Muscle of leg (tissue), 11 donors: ENCODE results near the gene GRAMD1C. TPM values are rescaled to one million over a fixed set of nuclear protein-coding genes. Genes with fewer than 3 reads are reported as not detected.

Experiments
- DNase-seq: peaks from one replicate; pipeline ENCODE4 v3.0.0; 2013
- H3K27ac ChIP-seq: one replicate; pipeline ENCODE4 v1.5.1; 2013; ENCODE audit warnings: mild to moderate bottlenecking, low read length, control low read depth
- H3K27me3 ChIP-seq: one replicate; pipeline ENCODE4 v1.6.1; 2013; ENCODE audit warnings: low read length; ENCODE audit not compliant: control insufficient read depth, insufficient read depth
- H3K36me3 ChIP-seq: one replicate; pipeline ENCODE4 v1.6.1; 2013; ENCODE audit warnings: low read length; ENCODE audit not compliant: control insufficient read depth, insufficient read depth
- H3K4me1 ChIP-seq: one replicate; pipeline ENCODE4 v1.6.1; 2013; ENCODE audit warnings: low read length; ENCODE audit not compliant: control insufficient read depth, insufficient read depth
- H3K4me3 ChIP-seq: one replicate; pipeline ENCODE4 v1.5.1; 2013; ENCODE audit warnings: low read length, control low read depth
- H3K9me3 ChIP-seq: replicated peaks from 2 replicates; pipeline ENCODE4 v1.6.1; 2013; ENCODE audit warnings: low read depth, low read length; ENCODE audit not compliant: control insufficient read depth
- WGBS: methylation state at CpG from one replicate; pipeline ENCODE4 v1.1.5; 2013; ENCODE audit warnings: missing lambda C conversion rate; ENCODE audit not compliant: insufficient coverage; 5-methylcytosine and 5-hydroxymethylcytosine counted together
- polyA plus RNA-seq, 8 donors: library from polyadenylated mRNA; unstranded; fragments of 120-200 nt; gene quantifications; one replicate each; pipeline versions ENCODE4 v1.2.1 to v1.2.3, GENCODE V29; 2013; ENCODE audit warnings: inconsistent platforms in 1 of 8, low replicate concordance in 1 of 8; ENCODE audit not compliant: insufficient read length in 8 of 8, insufficient read depth in 1 of 8
- total RNA-seq: library from RNA; stranded (reverse); fragments of 120-200 nt; gene quantifications from one replicate; pipeline ENCODE4 v1.2.4, GENCODE V29; 2013

Gene GRAMD1C
- total and polyA plus RNA-seq, 9 donors = 1.1 to 3.1 (median 1.5) TPM

DNA sequence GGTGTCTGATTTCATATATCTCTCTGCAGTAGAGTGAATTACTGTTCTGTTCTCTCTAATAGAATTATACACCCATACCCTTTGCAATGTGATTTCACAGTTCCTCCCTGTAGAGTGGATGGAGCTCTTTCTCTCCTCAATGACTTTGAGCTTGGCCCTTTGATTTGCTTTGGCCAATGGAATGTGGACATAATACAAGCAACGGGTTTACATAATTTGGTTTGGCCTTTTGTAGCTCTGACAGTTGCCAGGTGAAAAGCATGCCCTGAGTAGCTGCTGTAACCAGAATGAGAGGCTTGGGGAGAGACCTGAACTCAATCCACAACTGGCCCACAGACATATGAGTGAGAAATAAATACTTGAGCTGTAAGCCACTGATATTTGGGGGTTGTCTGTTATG is 141.3 kb downstream of the GRAMD1C start:
- Histone ChIP-seq H3K4me1 (no peaks in the 10 kb centered on the region), H3K36me3 (peaks cover 5% of the 10 kb centered on the region), H3K27ac (no peak overlapping the region), H3K27me3 (no peaks in the 10 kb centered on the region), H3K4me3 (no peak overlapping the region), H3K9me3 (no peaks in the 10 kb centered on the region)
- WGBS = no CpG with 5 or more reads among the region's 1 CpG
- no peak for DNase-seq

GRCh38 chr3:113981803-113982202 is 143.2 kb downstream of the GRAMD1C start:
- Histone ChIP-seq H3K27ac (no peak overlapping the region), H3K9me3 (no peaks in the 10 kb centered on the region), H3K4me3 (no peak overlapping the region), H3K27me3 (no peaks in the 10 kb centered on the region), H3K4me1 (no peaks in the 10 kb centered on the region), H3K36me3 (peaks cover 5% of the 10 kb centered on the region)
- DNase-seq = no peak

- no CpG with 5 or more reads among the region's 3 CpGs for WGBS
- Histone ChIP-seq H3K27me3 (no peaks in the 10 kb centered on the region), H3K36me3 (no peaks in the 10 kb centered on the region), H3K4me3 (no peak overlapping the region), H3K27ac (no peak overlapping the region), H3K4me1 (no peaks in the 10 kb centered on the region), H3K9me3 (no peaks in the 10 kb centered on the region)
- no peak for DNase-seq
Measured at GRCh38 chr3:113983544-113983943, 145.0 kb downstream of the GRAMD1C start.

- H3K36me3 ChIP-seq = no peaks in the 10 kb centered on the region
- H3K4me1 ChIP-seq = no peaks in the 10 kb centered on the region
- DNase-seq = peak; percentile 11
- no peak overlapping the region for H3K4me3 ChIP-seq
- H3K27ac ChIP-seq = no peak overlapping the region
- WGBS = 56% methylated on average over 3 of the region's 4 CpGs
- no peaks in the 10 kb centered on the region for H3K27me3 ChIP-seq
- H3K9me3 ChIP-seq = no peaks in the 10 kb centered on the region
Measured at GRCh38 chr3:113985541-113985940, 147.0 kb downstream of the GRAMD1C start.

Other genes starting within 250 kb of the GRAMD1C start
- 19.8 TPM for gene USF3, start 142.1 kb upstream of the GRAMD1C start, total RNA-seq
- gene USF3, start 142.1 kb upstream of the GRAMD1C start, polyA plus RNA-seq = 10 to 100 TPM; 10.7 to 18.3 (median 15.2) TPM
- 122 TPM for gene NAA50, start 92.5 kb upstream of the GRAMD1C start, total RNA-seq
- 100 to 1,000 TPM; 112 to 188 (median 164) TPM for gene NAA50, start 92.5 kb upstream of the GRAMD1C start, polyA plus RNA-seq
- gene ATP6V1A, start 91.8 kb upstream of the GRAMD1C start, total RNA-seq = 20.3 TPM
- 10 to 100 TPM; 13.5 to 22.4 (median 15.3) TPM for gene ATP6V1A, start 91.8 kb upstream of the GRAMD1C start, polyA plus RNA-seq
- 0.93 TPM for gene ZDHHC23, start 109.2 kb downstream of the GRAMD1C start, total RNA-seq
- gene ZDHHC23, start 109.2 kb downstream of the GRAMD1C start, polyA plus RNA-seq = 1 to 10 TPM in 2 of 8 donors, under 1 TPM in 6; 0.68 to 1.2 (median 0.88) TPM
- 2.3 TPM for gene CCDC191, start 217.7 kb downstream of the GRAMD1C start, total RNA-seq
- gene CCDC191, start 217.7 kb downstream of the GRAMD1C start, polyA plus RNA-seq = 1 to 10 TPM; 2.8 to 5.1 (median 3.5) TPM
- 16.6 TPM for gene QTRT2, start 217.9 kb downstream of the GRAMD1C start, total RNA-seq
- 10 to 100 TPM in 6 of 8 donors, 1 to 10 TPM in 2; 9.3 to 15.7 (median 10.8) TPM for gene QTRT2, start 217.9 kb downstream of the GRAMD1C start, polyA plus RNA-seq